Calu3 (cell line): ENCODE data around the gene ARRB1. TPM values are rescaled to one million over a fixed set of nuclear protein-coding genes. Genes with fewer than 3 reads are reported as not detected.

Source experiments
- BruUV-seq: library from RNA; stranded (reverse); fragments of 400-500 nt; replicated peaks from 2 replicates; lab custom pipeline; 2021; lab: Mats Ljungman, UMichigan
- CTCF ChIA-PET: fragments of 300-600 bp; sonication (Branson Sonifier 250); formaldehyde crosslinking; loops from one replicate; lab custom pipeline; 2022; ENCODE audit warnings: antibody characterized with exemption; lab: Charles Lee
- DNase-seq: peaks from one replicate; pipeline ENCODE4 v3.0.0; 2022
- H3K27ac Mint-ChIP-seq: one replicate; pipeline ENCODE4 v1.8.0; 2022; ENCODE audit warnings: mixed read lengths; ENCODE audit not compliant: unreplicated experiment
- H3K27me3 Mint-ChIP-seq: one replicate; pipeline ENCODE4 v1.8.0; 2022; ENCODE audit warnings: mixed read lengths; ENCODE audit not compliant: unreplicated experiment
- H3K36me3 Mint-ChIP-seq: one replicate; pipeline ENCODE4 v1.8.0; 2022; ENCODE audit warnings: mild to moderate bottlenecking, moderate library complexity, mixed read lengths; ENCODE audit not compliant: insufficient read depth, unreplicated experiment
- H3K4me1 Mint-ChIP-seq: one replicate; pipeline ENCODE4 v1.8.0; 2022; ENCODE audit warnings: mild to moderate bottlenecking, low read depth, mixed read lengths; ENCODE audit not compliant: unreplicated experiment
- H3K4me3 Mint-ChIP-seq: one replicate; pipeline ENCODE4 v1.8.0; 2022; ENCODE audit warnings: mild to moderate bottlenecking, low read depth, moderate library complexity, mixed read lengths; ENCODE audit not compliant: unreplicated experiment
- H3K9me3 Mint-ChIP-seq: one replicate; pipeline ENCODE4 v1.8.0; 2022; ENCODE audit warnings: low read depth, mixed read lengths; ENCODE audit not compliant: unreplicated experiment
- intact Hi-C: fragments of 100-400 bp; cut with micrococcal nuclease; formaldehyde crosslinking; loops from one replicate; pipeline ENCODE4 v1.10.0; 2022; ENCODE audit not compliant: unreplicated experiment
- total RNA-seq: library from RNA; stranded (reverse); gene quantifications from 2 replicates; pipeline ENCODE4 v1.2.3, GENCODE V29; 2022
- TF ChIP-seq, protein P1 (sequence below): fragments of 200-600 bp; IDR thresholded peaks from one replicate; pipeline ENCODE4 v1.8.0; 2022; ENCODE audit warnings: antibody characterized with exemption; ENCODE audit not compliant: unreplicated experiment

Gene ARRB1
- total RNA-seq, 1 experiment from 2014 or later = 8.7 TPM

DNA sequence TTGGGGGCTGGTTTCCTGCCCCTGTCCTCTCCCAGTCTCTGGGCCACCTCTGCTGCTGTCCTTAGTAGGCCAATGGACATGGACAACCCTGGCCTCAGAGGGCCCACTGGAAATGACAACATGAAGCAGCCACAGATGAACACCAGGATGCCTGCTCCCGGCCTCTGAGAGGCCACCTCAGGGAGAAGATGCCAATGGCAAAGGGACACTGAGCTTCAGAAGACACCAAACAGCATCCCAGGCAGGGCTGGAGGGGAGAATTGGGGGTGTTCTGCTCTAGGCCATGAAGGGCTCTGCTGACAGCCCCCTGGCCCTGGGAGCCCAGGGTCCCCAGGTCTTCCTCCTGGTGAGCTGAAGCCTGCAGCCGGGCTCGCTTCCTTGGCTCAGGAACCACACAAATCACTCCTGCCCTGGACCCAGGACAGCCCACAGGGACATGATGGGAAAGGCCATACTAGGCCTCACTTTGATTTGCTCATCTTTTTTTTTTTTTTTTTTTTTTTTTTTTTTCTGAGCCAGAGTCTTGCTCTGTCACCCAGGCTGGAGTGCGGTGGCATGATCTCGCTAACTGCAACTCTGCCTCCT, 65.6 kb downstream of the ARRB1 start:
- TF ChIP-seq, protein P1, sequence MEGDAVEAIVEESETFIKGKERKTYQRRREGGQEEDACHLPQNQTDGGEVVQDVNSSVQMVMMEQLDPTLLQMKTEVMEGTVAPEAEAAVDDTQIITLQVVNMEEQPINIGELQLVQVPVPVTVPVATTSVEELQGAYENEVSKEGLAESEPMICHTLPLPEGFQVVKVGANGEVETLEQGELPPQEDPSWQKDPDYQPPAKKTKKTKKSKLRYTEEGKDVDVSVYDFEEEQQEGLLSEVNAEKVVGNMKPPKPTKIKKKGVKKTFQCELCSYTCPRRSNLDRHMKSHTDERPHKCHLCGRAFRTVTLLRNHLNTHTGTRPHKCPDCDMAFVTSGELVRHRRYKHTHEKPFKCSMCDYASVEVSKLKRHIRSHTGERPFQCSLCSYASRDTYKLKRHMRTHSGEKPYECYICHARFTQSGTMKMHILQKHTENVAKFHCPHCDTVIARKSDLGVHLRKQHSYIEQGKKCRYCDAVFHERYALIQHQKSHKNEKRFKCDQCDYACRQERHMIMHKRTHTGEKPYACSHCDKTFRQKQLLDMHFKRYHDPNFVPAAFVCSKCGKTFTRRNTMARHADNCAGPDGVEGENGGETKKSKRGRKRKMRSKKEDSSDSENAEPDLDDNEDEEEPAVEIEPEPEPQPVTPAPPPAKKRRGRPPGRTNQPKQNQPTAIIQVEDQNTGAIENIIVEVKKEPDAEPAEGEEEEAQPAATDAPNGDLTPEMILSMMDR = no peak
- DNase-seq = no peak
- CTCF ChIA-PET = interaction anchor here (0.6 kb wide), 1 partner anchor 82 kb away, joined by 4 read pairs; no protein-coding TSS in a partner anchor
- no TSS peak for BruUV-seq
- no peaks in the 10 kb centered on the region for H3K27me3 Mint-ChIP-seq
- H3K4me3 Mint-ChIP-seq = no peak overlapping the region
- H3K4me1 Mint-ChIP-seq = peaks cover 4% of the 10 kb centered on the region
- H3K36me3 Mint-ChIP-seq = peaks cover 3% of the 10 kb centered on the region
- H3K9me3 Mint-ChIP-seq = no peaks in the 10 kb centered on the region
- H3K27ac Mint-ChIP-seq = no peak overlapping the region
- intact Hi-C loops = no loop called here

DNA sequence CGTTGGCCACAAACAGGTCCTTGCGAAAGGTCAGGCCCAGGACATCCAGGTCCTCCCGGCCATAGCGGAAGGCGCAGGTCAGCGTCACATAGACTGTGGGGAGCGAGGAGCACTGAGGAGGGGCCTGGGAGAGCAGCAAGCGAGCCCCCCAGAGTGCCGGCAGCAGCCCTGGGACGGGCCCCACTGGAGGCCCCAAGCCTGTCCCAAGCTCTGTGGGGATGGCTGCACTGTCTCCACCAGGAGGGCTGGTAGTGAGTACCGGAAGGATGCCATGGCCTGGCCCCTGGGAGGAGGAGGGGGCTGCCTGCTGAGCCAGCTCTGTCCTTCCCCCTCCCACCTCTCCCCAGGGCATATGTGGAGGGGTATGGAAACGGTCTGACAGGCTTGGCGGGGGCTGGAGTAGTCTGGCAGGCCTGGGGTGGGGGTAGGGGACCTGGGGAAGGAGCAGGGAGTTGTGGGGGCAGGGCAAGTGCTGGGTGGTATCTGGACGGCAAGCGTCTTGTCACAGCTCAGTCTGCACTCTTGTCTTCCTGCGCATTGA, 68.0 kb downstream of the ARRB1 start:
- no peak for DNase-seq
- Mint-ChIP-seq H3K36me3 (peaks cover 3% of the 10 kb centered on the region), H3K27me3 (no peaks in the 10 kb centered on the region), H3K9me3 (no peaks in the 10 kb centered on the region), H3K4me1 (peaks cover 9% of the 10 kb centered on the region), H3K27ac (no peak overlapping the region), H3K4me3 (no peak overlapping the region)
- CTCF ChIA-PET = no interaction called here
- intact Hi-C loops = no loop called here
- no TSS peak for BruUV-seq
- TF ChIP-seq, protein P1 = no peak

DNA sequence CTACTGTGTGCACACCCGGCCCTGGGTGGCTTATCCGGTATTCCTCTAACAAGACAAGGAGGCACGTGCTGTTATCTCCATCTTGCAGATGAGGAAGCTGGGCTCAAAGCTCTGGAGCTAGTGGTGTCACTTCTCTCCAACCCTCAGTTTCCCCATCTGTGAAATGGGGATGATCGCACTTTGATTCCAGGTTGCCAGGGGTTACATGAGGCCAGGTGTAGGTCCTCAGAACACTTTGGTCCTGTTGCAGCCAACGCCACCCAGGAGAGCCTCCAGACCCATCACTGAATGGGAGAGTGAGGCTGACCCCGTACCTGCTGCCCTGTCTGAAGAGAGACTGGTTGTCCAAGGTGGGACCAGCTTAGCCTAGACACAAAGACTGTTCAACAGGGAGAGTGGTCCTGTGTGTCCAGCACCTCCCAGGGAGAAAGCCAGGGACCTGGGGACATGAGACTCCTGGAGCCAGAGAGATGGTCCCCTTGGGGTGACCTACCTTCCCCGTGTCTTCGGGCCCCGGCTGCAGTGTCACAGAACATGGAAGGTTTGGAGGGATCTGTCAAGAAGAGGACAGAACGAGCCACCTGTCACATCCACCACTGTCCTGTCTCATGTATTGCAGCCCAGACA, 69.9 kb downstream of the ARRB1 start:
- Mint-ChIP-seq H3K4me3 (no peak overlapping the region), H3K9me3 (no peaks in the 10 kb centered on the region), H3K36me3 (no peaks in the 10 kb centered on the region), H3K4me1 (peaks cover 9% of the 10 kb centered on the region), H3K27ac (no peak overlapping the region), H3K27me3 (no peaks in the 10 kb centered on the region)
- no TSS peak for BruUV-seq
- DNase-seq = no peak
- TF ChIP-seq, protein P1 = no peak
- CTCF ChIA-PET = interaction anchor here (1.5 to 2.4 kb wide), 2 partner anchors 100 to 106 kb away, joined by 4 to 9 read pairs; no protein-coding TSS in a partner anchor
- intact Hi-C loops = loop anchor here (2.0 kb wide), 1 partner anchor 47 kb away; no protein-coding TSS in a partner anchor

DNA sequence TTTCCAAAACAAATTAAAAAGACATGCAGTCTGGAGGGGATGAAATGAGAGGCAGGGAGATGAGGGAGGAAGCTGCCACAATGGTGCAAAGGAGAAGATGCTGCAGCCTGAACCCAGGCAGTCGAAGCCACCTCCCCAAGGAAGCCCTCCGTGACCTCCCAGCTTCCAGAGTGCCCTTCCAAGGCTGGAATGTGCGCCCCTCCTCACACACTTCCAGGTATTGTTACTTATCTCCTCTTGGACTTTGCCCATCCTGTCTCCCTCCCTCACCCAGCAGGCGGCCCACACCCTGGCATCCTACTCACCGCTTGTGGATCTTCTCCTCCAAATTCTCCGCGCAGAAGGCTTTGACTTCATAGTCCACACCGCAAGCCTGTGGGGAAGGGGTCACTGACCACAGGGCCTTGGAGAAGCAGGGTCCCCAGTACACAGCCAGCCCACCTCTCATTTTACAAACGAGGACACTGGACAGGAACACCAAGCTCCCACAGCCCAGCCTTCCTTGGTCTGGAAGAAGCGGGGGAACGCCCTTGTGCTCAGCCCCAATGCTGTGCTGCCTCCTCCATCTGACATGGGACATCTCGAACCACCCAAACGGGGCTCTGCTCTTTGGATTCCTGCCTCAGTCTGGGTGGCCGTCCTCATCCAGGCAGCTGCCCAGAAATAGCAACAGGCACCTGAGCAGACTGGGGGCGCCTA, 70.5 kb downstream of the ARRB1 start:
- Mint-ChIP-seq H3K4me1 (peaks cover 9% of the 10 kb centered on the region), H3K9me3 (no peaks in the 10 kb centered on the region), H3K4me3 (no peak overlapping the region), H3K27me3 (no peaks in the 10 kb centered on the region), H3K27ac (no peak overlapping the region), H3K36me3 (no peaks in the 10 kb centered on the region)
- CTCF ChIA-PET = interaction anchor here (0.7 to 2.4 kb wide), 5 partner anchors 10 to 107 kb away, joined by 3 to 9 read pairs (median 5); no protein-coding TSS in a partner anchor
- no peak for DNase-seq
- intact Hi-C loops = loop anchor here (1.0 to 2.0 kb wide), 2 partner anchors 48 to 103 kb away; no protein-coding TSS in a partner anchor
- TF ChIP-seq, protein P1 = no peak
- BruUV-seq = no TSS peak
